WERI-Rb-1 (cell line): ENCODE measurements around the gene GDPD3.

Experiments
- DNase-seq: peaks from one replicate; pipeline ENCODE4 v3.0.0-alpha.2; 2020
- H3K27ac ChIP-seq: fragments of 250-450 bp; sonication (Bioruptor Pico); 2 replicates; pipeline ENCODE4 v1.5.1; 2020; ENCODE audit warnings: mild to moderate bottlenecking, moderate library complexity
- H3K27me3 ChIP-seq: fragments of 250-450 bp; sonication (Bioruptor Pico); 2 replicates; pipeline ENCODE4 v1.5.1; 2021; ENCODE audit warnings: mild to moderate bottlenecking, low read depth, moderate library complexity; ENCODE audit not compliant: insufficient read depth, severe bottlenecking
- H3K36me3 ChIP-seq: fragments of 250-450 bp; sonication (Bioruptor Pico); 2 replicates; pipeline ENCODE4 v1.5.1; 2020; ENCODE audit warnings: mild to moderate bottlenecking, moderate library complexity
- H3K4me3 ChIP-seq: 2 replicates; pipeline ENCODE4 v1.5.1; 2011; ENCODE audit warnings: low read depth, mild to moderate bottlenecking, control low read depth, low read length
- H3K9me3 ChIP-seq: fragments of 250-450 bp; sonication (Bioruptor Pico); 2 replicates; pipeline ENCODE4 v1.5.1; 2021; ENCODE audit warnings: mild to moderate bottlenecking, moderate library complexity; ENCODE audit not compliant: severe bottlenecking
- TF ChIP-seq, protein P1 (sequence below): IDR thresholded peaks from 2 replicates; pipeline ENCODE4 v1.5.1; 2011; ENCODE audit warnings: low read depth, mild to moderate bottlenecking, control low read depth, inconsistent platforms, low read length

Gene GDPD3

DNA sequence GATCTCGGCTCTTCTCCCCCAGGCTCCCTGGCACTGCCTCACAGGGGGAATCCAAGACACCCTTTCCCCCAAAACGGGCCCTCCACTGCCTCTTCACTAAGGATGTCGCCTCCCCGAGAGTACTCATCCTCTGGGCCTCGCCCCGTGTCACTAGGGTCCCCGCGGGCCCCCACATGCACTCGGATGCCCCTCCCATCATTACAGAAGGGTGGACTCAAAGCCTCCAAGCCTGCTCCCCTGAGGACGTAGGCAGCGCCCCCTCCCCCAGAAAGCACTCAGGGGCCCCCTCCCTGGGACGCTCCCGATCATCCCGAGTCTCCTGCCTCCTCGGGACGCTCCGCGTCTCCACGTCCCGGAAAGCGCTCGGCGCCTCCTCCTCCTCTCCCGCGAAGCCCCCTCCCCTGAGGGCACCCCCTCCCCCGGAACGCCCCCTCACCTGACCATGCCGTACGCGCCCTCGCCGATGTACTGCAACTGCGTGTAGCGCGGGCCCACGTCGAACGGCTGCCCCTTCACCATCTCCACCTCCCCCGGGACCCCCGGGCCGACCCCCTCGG lies 9.3 kb upstream of the GDPD3 start:
- H3K27ac ChIP-seq, result peak overlapping the region; percentile 64

DNA sequence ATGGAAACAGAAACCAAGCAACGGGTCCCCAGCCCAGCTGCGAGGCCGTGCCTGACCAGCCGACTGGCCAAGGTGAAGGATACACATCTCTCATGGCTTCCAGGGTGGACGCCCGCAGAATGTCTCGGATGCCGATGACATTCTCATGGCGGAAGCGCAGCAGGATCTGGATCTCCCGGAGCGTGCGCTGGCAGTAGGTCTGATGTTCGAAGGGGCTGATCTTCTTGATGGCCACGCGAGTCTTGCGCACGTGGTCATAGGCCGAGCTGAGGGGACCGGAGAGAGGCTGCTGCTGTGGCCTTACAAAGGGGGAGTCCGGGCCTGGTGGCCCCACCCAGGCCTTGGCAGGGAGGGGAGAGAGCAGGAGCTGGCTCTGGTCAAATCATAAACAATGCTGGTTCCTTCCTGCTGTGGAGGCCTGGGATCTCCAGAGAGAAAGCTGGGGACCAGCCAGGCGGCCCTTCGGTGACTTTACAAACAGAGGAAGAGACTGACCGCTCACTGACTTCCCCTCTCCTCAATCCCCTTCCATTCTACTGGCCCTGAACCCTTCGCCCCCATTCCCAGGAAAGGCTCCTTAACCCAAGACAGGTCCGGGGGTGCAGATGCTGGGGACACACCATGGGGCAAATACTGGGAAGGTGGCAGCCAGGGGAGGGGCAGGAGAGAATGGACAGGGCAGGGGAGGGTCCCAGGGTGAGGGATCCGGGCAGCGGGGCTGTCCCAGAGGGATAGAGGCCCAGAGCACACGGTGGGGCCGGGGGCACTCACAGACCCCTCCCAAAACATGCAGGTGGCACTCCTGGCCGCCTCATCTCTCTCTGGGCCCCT lies 8.6 kb upstream of the GDPD3 start:
- DNase-seq, result no peak
- Histone ChIP-seq H3K36me3 (peaks cover 31% of the 10 kb centered on the region), H3K4me3 (peak overlapping the region; percentile 70), H3K9me3 (no peaks in the 10 kb centered on the region), H3K27me3 (no peaks in the 10 kb centered on the region), H3K27ac (peak overlapping the region; percentile 64)
- TF ChIP-seq, protein P1, sequence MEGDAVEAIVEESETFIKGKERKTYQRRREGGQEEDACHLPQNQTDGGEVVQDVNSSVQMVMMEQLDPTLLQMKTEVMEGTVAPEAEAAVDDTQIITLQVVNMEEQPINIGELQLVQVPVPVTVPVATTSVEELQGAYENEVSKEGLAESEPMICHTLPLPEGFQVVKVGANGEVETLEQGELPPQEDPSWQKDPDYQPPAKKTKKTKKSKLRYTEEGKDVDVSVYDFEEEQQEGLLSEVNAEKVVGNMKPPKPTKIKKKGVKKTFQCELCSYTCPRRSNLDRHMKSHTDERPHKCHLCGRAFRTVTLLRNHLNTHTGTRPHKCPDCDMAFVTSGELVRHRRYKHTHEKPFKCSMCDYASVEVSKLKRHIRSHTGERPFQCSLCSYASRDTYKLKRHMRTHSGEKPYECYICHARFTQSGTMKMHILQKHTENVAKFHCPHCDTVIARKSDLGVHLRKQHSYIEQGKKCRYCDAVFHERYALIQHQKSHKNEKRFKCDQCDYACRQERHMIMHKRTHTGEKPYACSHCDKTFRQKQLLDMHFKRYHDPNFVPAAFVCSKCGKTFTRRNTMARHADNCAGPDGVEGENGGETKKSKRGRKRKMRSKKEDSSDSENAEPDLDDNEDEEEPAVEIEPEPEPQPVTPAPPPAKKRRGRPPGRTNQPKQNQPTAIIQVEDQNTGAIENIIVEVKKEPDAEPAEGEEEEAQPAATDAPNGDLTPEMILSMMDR, result no peak

More for the DNA sequence above, 9.3 kb upstream of the GDPD3 start:
- TF ChIP-seq, protein P1, result no peak
- H3K4me3 ChIP-seq, result peak overlapping the region; percentile 70
- no peaks in the 10 kb centered on the region for H3K9me3 ChIP-seq
- no peaks in the 10 kb centered on the region for H3K27me3 ChIP-seq
- peaks cover 24% of the 10 kb centered on the region for H3K36me3 ChIP-seq
- DNase-seq, result no peak

DNA sequence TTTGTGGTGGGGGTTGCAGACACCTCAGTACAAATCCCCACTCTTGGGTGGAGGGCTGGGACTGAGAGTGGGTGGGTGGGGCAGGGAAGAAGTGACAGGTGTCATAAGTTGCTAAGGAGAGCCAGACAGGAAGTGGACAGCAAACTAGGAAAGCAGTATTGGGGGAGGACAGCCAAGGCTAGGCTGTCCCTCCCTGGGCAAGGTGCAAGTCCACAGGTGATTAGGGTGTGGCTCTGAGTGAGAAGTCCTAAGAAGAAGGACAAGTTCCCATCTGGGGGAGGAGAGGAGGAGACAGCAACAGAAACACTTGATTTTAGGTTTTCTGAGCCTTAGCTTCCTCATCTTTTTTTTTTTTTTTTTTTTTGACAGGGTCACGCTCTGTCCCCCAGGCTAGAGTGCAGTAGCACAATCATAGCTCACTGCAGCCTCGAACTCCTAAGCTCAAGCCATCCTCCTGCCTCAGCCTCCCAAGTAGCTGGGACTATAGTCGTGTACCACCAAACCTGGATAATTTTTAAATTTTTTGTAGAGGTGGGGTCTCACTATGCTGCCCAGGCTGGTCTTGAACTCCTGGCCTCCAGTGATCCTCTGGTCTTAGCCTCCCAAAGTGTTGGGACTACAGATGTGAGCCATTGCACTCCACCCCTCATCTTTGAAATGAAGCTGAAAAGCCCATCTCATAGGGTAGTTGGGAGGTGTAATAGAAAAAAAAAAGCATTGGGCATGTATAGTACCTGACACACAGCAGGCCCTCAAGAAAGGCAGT lies 7.2 kb upstream of the GDPD3 start:
- Histone ChIP-seq H3K27me3 (no peaks in the 10 kb centered on the region), H3K4me3 (no peak overlapping the region), H3K9me3 (no peaks in the 10 kb centered on the region), H3K27ac (no peak overlapping the region), H3K36me3 (peaks cover 38% of the 10 kb centered on the region)
- DNase-seq, result no peak
- TF ChIP-seq, protein P1, result no peak

DNA sequence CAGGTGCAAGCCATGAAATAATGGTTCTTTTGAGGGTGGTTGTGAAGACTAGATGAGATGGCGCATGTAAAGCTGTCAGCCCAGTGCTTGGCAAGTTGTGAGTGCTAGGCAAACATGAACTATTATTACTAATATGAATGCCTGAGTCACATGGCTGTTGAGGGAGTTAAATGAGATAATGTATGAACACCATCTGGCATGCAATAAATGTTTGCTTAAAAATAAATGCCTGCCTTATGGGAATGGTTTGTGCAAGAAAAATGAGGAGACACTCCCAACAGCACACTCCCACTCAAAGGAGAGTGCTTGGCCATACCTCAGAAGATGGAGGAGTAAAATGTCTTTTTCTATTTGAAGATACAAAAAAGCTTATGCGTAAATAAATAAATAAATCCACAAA lies 6.1 kb upstream of the GDPD3 start:
- no peaks in the 10 kb centered on the region for H3K9me3 ChIP-seq
- no peak overlapping the region for H3K27ac ChIP-seq
- TF ChIP-seq, protein P1, result no peak
- H3K36me3 ChIP-seq, result peaks cover 42% of the 10 kb centered on the region
- no peak for DNase-seq
- no peak overlapping the region for H3K4me3 ChIP-seq
- H3K27me3 ChIP-seq, result no peaks in the 10 kb centered on the region

DNA sequence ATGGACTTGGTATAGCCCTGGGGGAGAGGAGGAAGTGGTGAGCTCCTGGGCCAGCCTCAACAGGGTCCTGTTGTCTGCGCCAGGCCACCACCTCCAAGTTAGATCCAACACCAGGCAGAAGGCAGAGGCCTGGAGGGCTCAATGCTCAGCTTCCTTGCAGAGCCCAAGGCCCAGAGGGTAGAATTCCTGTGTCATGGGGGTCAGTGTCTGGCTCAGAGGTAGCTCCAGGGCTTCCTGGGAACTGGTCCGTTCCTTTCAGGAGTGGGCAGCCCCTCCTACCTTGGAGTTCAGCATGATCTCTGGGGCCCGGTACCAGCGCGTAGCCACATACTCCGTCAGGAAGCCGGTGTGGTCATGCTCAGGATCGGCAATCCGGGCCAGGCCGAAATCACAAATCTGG lies 4.4 kb upstream of the GDPD3 start:
- H3K4me3 ChIP-seq, result no peak overlapping the region
- no peak for DNase-seq
- H3K36me3 ChIP-seq, result peaks cover 42% of the 10 kb centered on the region
- H3K9me3 ChIP-seq, result no peaks in the 10 kb centered on the region
- no peaks in the 10 kb centered on the region for H3K27me3 ChIP-seq
- no peak overlapping the region for H3K27ac ChIP-seq
- TF ChIP-seq, protein P1, result no peak
